Mesenchymal stem cell (in vitro differentiated cells and primary cell): Measurements from ENCODE around the gene MBNL1.

Experiments
- DNase-seq: peaks from one replicate; pipeline ENCODE4 v3.0.0-alpha.2; 2013
- H2AFZ ChIP-seq: one replicate; pipeline ENCODE4 v1.6.1; 2013; ENCODE audit warnings: low read depth, mild to moderate bottlenecking, control low read depth, inconsistent platforms, low read length, moderate library complexity
- H2AK5ac ChIP-seq: 2 replicates; pipeline ENCODE4 v1.6.1; 2013; ENCODE audit warnings: low read length, moderate library complexity, mild to moderate bottlenecking, inconsistent platforms; ENCODE audit not compliant: severe bottlenecking
- H2BK120ac ChIP-seq: one replicate; pipeline ENCODE4 v1.6.1; 2013; ENCODE audit warnings: low read depth, mild to moderate bottlenecking, inconsistent platforms, low read length, moderate library complexity
- H2BK12ac ChIP-seq, 2 experiments: one replicate each; pipeline ENCODE4 v1.6.1; 2013; ENCODE audit warnings: inconsistent platforms in 2 of 2, low read length in 2 of 2, mild to moderate bottlenecking in 2 of 2, moderate library complexity in 2 of 2, control low read depth in 1 of 2
- H2BK15ac ChIP-seq: one replicate; pipeline ENCODE4 v1.6.1; 2013; ENCODE audit warnings: mild to moderate bottlenecking, low read depth, inconsistent platforms; ENCODE audit not compliant: poor library complexity, severe bottlenecking
- H2BK5ac ChIP-seq: 2 replicates; pipeline ENCODE4 v1.6.1; 2013; ENCODE audit warnings: low read depth, mild to moderate bottlenecking, low read length, control low read depth, inconsistent platforms; ENCODE audit not compliant: poor library complexity, severe bottlenecking
- H3K14ac ChIP-seq, 2 experiments: one replicate each; pipeline ENCODE4 v1.6.1; 2013; ENCODE audit warnings: inconsistent platforms in 2 of 2, low read length in 2 of 2, control low read depth in 1 of 2, mild to moderate bottlenecking in 1 of 2, moderate library complexity in 1 of 2
- H3K18ac ChIP-seq, 2 experiments: one replicate each; pipeline ENCODE4 v1.6.1; 2013; ENCODE audit warnings: inconsistent platforms in 2 of 2, low read length in 2 of 2, control low read depth in 1 of 2, low read depth in 1 of 2, mild to moderate bottlenecking in 1 of 2
- H3K23ac ChIP-seq, 2 experiments: one replicate each; pipeline ENCODE4 v1.6.1; 2013; ENCODE audit warnings: inconsistent platforms in 2 of 2, low read length in 2 of 2, mild to moderate bottlenecking in 2 of 2, moderate library complexity in 2 of 2, control low read depth in 1 of 2
- H3K27ac ChIP-seq: 2 replicates; pipeline ENCODE4 v1.5.1; 2013; ENCODE audit warnings: mild to moderate bottlenecking, moderate library complexity, low read length, control low read depth, inconsistent platforms; ENCODE audit not compliant: poor library complexity, severe bottlenecking
- H3K27me3 ChIP-seq, 2 experiments: 2 replicates each; pipeline versions ENCODE4 v1.6.1 to v1.7.0; 2013; ENCODE audit warnings: low read length in 2 of 2, mild to moderate bottlenecking in 2 of 2, moderate library complexity in 2 of 2, control low read depth in 1 of 2, inconsistent platforms in 1 of 2; ENCODE audit not compliant: control insufficient read depth in 1 of 2, insufficient read depth in 1 of 2
- H3K36me3 ChIP-seq, 2 experiments: 2 replicates each; pipeline versions ENCODE4 v1.6.1 to v1.7.0; 2013; ENCODE audit warnings: low read length in 2 of 2, control low read depth in 1 of 2, inconsistent platforms in 1 of 2, low read depth in 1 of 2, mild to moderate bottlenecking in 1 of 2; ENCODE audit not compliant: insufficient read depth in 2 of 2, control insufficient read depth in 1 of 2
- H3K4ac ChIP-seq, 2 experiments: one replicate each; pipeline ENCODE4 v1.6.1; 2013; ENCODE audit warnings: inconsistent platforms in 2 of 2, low read length in 2 of 2, mild to moderate bottlenecking in 2 of 2, moderate library complexity in 2 of 2, control low read depth in 1 of 2, low read depth in 1 of 2
- H3K4me1 ChIP-seq: 2 replicates; pipeline ENCODE4 v1.6.1; 2013; ENCODE audit warnings: low read depth, low read length, control low read depth; ENCODE audit not compliant: control insufficient read depth, insufficient read depth
- H3K4me2 ChIP-seq: 2 replicates; pipeline ENCODE4 v1.6.1; 2013; ENCODE audit warnings: low read length, mild to moderate bottlenecking, inconsistent platforms; ENCODE audit not compliant: poor library complexity, severe bottlenecking
- H3K4me3 ChIP-seq, 2 experiments: 2 replicates each; pipeline versions ENCODE4 v1.5.1 to v1.7.0; 2013; ENCODE audit warnings: low read length in 2 of 2, mild to moderate bottlenecking in 2 of 2, control low read depth in 1 of 2, low read depth in 1 of 2; ENCODE audit not compliant: insufficient read depth in 1 of 2
- H3K79me1 ChIP-seq: replicated peaks from 2 replicates; pipeline ENCODE4 v1.6.1; 2013; ENCODE audit warnings: mild to moderate bottlenecking, control low read depth, low read length, inconsistent platforms; ENCODE audit not compliant: poor library complexity, severe bottlenecking
- H3K9ac ChIP-seq: 2 replicates; pipeline ENCODE4 v1.7.0; 2013; ENCODE audit warnings: mild to moderate bottlenecking, low read length, moderate library complexity
- H3K9me3 ChIP-seq: 2 replicates; pipeline ENCODE4 v1.7.0; 2013; ENCODE audit warnings: mild to moderate bottlenecking, low read length; ENCODE audit not compliant: control insufficient read depth
- H4K8ac ChIP-seq: one replicate; pipeline ENCODE4 v1.6.1; 2013; ENCODE audit warnings: inconsistent platforms, mild to moderate bottlenecking, low read length, moderate library complexity
- H4K91ac ChIP-seq: one replicate; pipeline ENCODE4 v1.6.1; 2013; ENCODE audit warnings: mild to moderate bottlenecking, low read length, inconsistent platforms
- WGBS: methylation state at CpG from one replicate; pipeline ENCODE4 v1.1.7; 2013; ENCODE audit warnings: mixed read lengths; 5-methylcytosine and 5-hydroxymethylcytosine counted together

Gene MBNL1

GRCh38 chr3:152271501-152272236 lies 2.9 kb downstream of the MBNL1 start:
- peaks cover 4% of the 10 kb centered on the region for H3K4me1 ChIP-seq
- H2BK120ac ChIP-seq, result no peak overlapping the region
- no peak overlapping the region for H4K91ac ChIP-seq
- H3K4me3 ChIP-seq, result peak overlapping the region in 1 of 2 experiments; percentile 90
- H3K4ac ChIP-seq, result no peak overlapping the region
- 81% methylated on average over 1 of the region's 5 CpGs for WGBS
- H3K27me3 ChIP-seq, result no peaks in the 10 kb centered on the region
- no peak overlapping the region for H4K8ac ChIP-seq
- H3K27ac ChIP-seq, result peak overlapping the region; percentile 25
- H2BK15ac ChIP-seq, result no peak overlapping the region
- no peak overlapping the region for H3K18ac ChIP-seq
- peaks cover 4% of the 10 kb centered on the region for H3K79me1 ChIP-seq
- no peak overlapping the region for H3K23ac ChIP-seq
- H2BK5ac ChIP-seq, result no peak overlapping the region
- DNase-seq, result no peak
- H2AFZ ChIP-seq, result no peak overlapping the region
- H2AK5ac ChIP-seq, result no peak overlapping the region
- no peak overlapping the region for H2BK12ac ChIP-seq
- no peak overlapping the region for H3K14ac ChIP-seq
- H3K9me3 ChIP-seq, result no peaks in the 10 kb centered on the region
- H3K4me2 ChIP-seq, result peak overlapping the region; percentile 45
- H3K9ac ChIP-seq, result peak overlapping the region; percentile 97
- H3K36me3 ChIP-seq, result no peaks in the 10 kb centered on the region

- H3K9ac ChIP-seq, result peak overlapping the region; percentile 97
- DNase-seq, result peak; percentile 92
- 15% methylated on average over 3 of the region's 3 CpGs for WGBS
Observed at GRCh38 chr3:152272771-152273242, 4.1 kb downstream of the MBNL1 start.

GRCh38 chr3:152276681-152277080 lies 8.0 kb downstream of the MBNL1 start:
- no peak overlapping the region for H2AFZ ChIP-seq

More at GRCh38 chr3:152272771-152273242, 4.1 kb downstream of the MBNL1 start:
- Histone ChIP-seq H3K4me1 (no peaks in the 10 kb centered on the region), H3K36me3 (no peaks in the 10 kb centered on the region), H2AK5ac (no peak overlapping the region), H3K79me1 (no peaks in the 10 kb centered on the region), H2BK12ac (no peak overlapping the region), H3K4me3 (peak overlapping the region in 1 of 2 experiments; percentile 90), H3K14ac (no peak overlapping the region), H2BK15ac (no peak overlapping the region), H3K27ac (peak overlapping the region; percentile 81), H3K9me3 (no peaks in the 10 kb centered on the region), H2BK5ac (no peak overlapping the region), H3K4ac (no peak overlapping the region), H3K23ac (no peak overlapping the region), H3K27me3 (no peaks in the 10 kb centered on the region), H2AFZ (no peak overlapping the region), H4K91ac (no peak overlapping the region), H3K18ac (no peak overlapping the region), H4K8ac (no peak overlapping the region), H3K4me2 (peak overlapping the region; percentile 43), H2BK120ac (no peak overlapping the region)

GRCh38 chr3:152277198-152277597 lies 8.5 kb downstream of the MBNL1 start:
- H3K4me1 ChIP-seq, result no peaks in the 10 kb centered on the region
- no peak overlapping the region for H3K4me2 ChIP-seq
- H4K91ac ChIP-seq, result no peak overlapping the region
- H2BK15ac ChIP-seq, result no peak overlapping the region
- H3K23ac ChIP-seq, result no peak overlapping the region
- no peak overlapping the region for H2BK12ac ChIP-seq
- no peak overlapping the region for H3K18ac ChIP-seq
- H3K14ac ChIP-seq, result no peak overlapping the region
- DNase-seq, result no peak
- no peaks in the 10 kb centered on the region for H3K79me1 ChIP-seq
- no peaks in the 10 kb centered on the region for H3K27me3 ChIP-seq
- H2BK5ac ChIP-seq, result no peak overlapping the region
- H2AFZ ChIP-seq, result no peak overlapping the region
- no peaks in the 10 kb centered on the region for H3K36me3 ChIP-seq
- no peak overlapping the region for H4K8ac ChIP-seq
- H3K9me3 ChIP-seq, result no peaks in the 10 kb centered on the region
- no peak overlapping the region for H2AK5ac ChIP-seq
- no peak overlapping the region for H3K27ac ChIP-seq
- H2BK120ac ChIP-seq, result no peak overlapping the region
- H3K9ac ChIP-seq, result no peak overlapping the region
- no peak overlapping the region for H3K4me3 ChIP-seq
- H3K4ac ChIP-seq, result no peak overlapping the region
- WGBS, result 100% methylated on average over 1 of the region's 1 CpG

More at GRCh38 chr3:152276681-152277080, 8.0 kb downstream of the MBNL1 start:
- H3K27me3 ChIP-seq, result no peaks in the 10 kb centered on the region
- WGBS, result 85% methylated on average over 1 of the region's 1 CpG
- H3K14ac ChIP-seq, result no peak overlapping the region
- no peak overlapping the region for H2BK120ac ChIP-seq
- no peak for DNase-seq
- no peak overlapping the region for H3K4me2 ChIP-seq
- no peaks in the 10 kb centered on the region for H3K79me1 ChIP-seq
- H2BK5ac ChIP-seq, result no peak overlapping the region
- no peak overlapping the region for H3K23ac ChIP-seq
- no peak overlapping the region for H2BK15ac ChIP-seq
- no peaks in the 10 kb centered on the region for H3K4me1 ChIP-seq
- H3K4ac ChIP-seq, result no peak overlapping the region
- no peak overlapping the region for H3K9ac ChIP-seq
- no peak overlapping the region for H2BK12ac ChIP-seq
- no peak overlapping the region for H3K27ac ChIP-seq
- H3K36me3 ChIP-seq, result no peaks in the 10 kb centered on the region
- no peak overlapping the region for H4K91ac ChIP-seq
- H3K4me3 ChIP-seq, result no peak overlapping the region
- H3K9me3 ChIP-seq, result no peaks in the 10 kb centered on the region
- no peak overlapping the region for H4K8ac ChIP-seq
- no peak overlapping the region for H3K18ac ChIP-seq
- H2AK5ac ChIP-seq, result no peak overlapping the region
